HG02884 (cell line): Measurements from ENCODE around the gene UBE2G1.

Experiments
- ATAC-seq: cut with Tn5 transposase; IDR thresholded peaks from one replicate; pipeline ENCODE4 v1.9.1; 2021; ENCODE audit warnings: mild to moderate bottlenecking, moderate library complexity; ENCODE audit not compliant: unreplicated experiment

Gene UBE2G1

DNA sequence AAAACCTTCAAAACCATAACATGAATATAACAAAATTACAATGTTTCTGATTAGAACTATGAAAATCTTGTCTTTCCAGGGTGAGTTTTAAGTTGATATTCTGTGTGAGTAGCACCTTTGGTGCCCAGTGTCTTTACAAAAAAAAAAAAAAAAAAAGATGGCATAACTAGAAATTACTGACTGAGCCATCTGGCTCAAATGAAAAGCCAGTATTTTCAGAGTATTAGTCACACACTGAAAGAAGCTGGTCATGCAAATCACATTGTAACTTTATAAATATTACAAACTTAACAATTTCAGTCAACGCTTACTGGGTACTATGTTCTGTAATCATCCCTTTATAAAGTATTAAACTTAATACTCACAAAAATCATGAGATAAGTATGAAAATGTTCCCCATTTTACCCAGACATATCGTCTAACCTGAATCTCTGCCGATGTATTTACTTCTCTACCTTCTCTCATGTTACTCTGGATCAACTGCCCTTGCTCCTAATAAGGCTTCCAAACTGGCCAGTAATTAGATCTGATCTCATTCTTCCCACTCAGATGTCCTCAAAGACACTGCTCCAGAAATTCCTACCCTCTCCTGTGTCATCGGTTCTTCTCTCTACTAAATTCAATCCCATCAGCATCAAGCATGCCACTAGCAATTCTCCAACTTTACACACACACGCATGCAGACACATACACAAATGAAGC lies 25.4 kb downstream of the UBE2G1 start:
- ATAC-seq, result no peak

DNA sequence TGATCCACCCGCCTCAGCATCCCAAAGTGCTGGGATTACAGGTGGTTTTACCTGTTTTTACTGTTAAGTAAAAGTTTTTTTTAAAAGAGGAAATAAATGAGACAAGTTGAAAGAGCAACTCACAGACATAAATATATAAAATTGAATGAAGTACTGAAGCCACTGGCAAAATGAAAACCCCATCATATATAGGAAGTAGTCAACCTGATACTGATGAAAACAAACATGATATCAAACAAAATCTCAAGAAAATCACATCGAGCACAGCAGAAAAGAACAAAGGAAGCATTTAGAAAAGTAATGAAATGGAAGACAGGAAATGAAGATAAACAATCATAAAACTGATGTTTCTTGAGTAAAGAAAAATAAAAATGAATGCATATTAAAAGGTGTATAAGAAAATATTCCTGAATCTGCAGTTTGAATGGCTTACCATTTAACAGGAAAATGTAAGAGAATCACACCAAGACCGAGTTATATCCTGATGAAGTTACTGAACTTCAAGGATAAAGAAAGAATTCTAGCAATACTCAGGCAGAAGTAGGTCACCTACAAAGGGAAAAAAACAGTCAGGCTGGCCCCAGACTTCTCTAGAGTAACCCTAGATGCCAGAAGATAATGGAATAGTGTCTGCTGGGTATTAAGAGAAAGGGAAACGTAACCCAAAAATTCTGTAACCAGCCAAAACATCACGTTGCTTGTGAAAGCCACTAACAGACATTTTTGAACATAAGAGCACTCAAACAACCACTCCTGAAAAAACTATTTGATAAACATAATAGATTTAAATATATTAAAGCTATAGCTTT lies 31.5 kb downstream of the UBE2G1 start:
- no peak for ATAC-seq

DNA sequence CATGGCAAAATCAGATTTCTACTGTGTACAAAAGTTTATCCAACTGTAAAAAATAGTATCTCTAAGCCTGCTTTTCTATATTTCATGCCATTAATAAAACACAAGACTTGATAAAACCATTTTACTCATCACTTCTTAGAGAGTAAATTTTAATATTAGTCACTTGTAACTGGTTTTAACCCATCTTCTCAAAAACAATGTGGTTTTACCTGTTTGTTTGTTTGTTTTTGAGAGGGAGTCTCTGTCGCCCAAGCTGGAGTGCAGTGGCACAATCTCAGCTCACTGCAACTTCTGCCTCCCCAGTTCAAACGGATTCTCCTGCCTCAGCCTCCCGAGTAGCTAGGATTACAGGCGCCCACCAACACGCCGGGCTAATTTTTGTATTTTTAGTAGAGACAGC lies 32.1 kb downstream of the UBE2G1 start:
- ATAC-seq, result no peak

DNA sequence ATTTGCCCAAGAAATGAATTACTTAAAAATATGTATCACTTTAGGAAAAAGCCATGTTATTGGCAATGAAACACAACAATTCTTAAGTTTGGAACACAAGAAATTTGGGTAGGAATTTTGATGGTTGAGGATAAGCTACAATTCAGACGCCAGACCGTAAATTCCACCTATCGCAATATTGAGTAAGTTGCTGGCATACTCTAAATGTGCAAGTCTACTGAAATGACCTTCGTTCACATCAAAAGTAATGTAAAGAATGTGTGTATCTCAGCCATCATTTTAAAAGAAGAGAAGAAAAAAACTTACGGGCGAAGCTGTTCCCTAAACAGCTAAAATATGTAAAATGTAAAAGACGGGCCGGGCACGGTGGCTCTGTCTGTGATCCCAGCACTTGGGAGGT lies 33.4 kb downstream of the UBE2G1 start:
- ATAC-seq, result no peak

DNA sequence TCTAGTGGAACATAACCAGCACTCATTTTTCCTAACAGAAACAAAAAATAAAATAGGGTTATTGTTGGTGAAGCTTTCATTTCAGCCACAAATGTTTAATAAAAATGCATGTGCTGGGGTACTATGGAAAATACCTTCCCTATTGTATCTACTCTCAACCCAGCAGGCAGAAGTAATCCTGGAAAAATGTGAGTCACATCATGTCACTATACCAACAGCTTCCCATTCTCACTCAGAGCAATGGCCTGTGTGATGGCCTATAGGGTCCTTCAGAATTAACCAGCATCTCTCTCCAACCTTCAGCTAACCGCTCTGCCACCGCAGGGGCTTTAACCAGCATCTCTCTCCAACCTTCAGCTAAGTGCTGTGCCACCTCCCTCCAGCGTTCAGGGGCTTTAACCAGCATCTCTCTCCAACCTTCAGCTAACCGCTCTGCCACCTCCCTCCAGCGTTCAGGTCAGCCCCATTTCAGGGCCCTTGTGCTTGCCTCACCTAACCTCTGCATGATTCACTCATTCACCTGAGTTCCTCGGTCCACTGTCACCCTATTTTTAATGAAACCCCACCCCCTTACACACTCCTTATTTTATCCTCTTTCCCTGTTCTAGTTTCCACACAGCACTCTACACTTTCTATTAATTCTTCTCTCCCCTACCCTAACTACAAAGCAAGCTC lies 34.0 kb downstream of the UBE2G1 start:
- ATAC-seq, result no peak

DNA sequence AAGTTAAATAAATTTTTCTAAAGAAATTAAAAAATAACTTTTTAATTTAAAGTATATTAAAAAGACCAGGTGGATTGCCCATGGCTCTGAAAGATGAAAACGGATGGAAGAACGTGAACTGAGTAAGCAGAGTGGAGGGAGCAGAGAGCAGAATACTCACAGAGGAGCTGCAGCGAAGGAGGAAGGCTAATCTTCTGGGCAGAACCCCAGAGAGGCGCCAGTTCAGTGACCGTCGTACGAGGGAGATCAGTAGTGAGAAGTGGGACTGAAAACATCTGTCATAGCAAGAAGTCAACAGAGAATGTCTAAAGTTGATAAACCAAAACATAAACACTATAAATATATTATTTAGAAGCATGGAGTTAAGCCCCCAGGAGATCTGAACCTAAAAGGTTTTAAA lies 34.9 kb downstream of the UBE2G1 start:
- ATAC-seq, result no peak

DNA sequence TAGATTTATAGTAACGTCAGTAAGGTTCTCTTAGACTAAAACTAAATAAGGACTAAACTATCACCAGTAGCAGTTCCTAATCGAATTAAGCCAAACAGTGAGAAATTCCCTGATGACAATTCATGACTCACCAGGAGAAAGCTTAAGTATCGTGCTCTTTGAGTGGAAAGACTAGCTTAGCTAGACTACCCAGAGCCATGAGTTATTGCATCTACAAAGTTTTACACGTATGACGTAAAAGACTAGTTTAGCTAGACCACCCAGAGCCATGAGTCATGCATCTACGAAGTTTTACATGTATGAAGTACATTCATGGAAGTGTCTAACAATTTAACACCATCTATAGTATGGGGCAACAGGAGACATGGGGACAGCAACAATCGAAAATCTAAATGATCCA lies 36.6 kb downstream of the UBE2G1 start:
- no peak for ATAC-seq

DNA sequence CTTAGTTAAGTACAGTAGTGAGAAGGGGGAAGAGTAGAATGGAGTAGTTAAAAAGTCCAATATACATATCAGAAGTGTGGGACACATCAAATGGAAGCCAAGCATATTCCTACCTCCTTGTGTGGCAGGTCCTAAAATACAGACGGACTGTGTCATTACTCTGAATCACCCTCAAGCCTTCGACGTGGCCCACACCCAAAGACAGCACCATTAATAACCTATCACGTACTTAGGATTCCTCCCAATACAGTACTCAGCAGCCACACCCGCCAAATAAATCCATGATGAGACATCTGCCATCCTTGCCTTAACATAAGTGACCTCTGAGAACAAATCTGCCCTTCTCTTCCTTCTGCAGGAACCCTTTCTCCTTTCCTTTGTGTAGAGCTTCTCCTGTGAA lies 38.9 kb downstream of the UBE2G1 start:
- ATAC-seq, result no peak

DNA sequence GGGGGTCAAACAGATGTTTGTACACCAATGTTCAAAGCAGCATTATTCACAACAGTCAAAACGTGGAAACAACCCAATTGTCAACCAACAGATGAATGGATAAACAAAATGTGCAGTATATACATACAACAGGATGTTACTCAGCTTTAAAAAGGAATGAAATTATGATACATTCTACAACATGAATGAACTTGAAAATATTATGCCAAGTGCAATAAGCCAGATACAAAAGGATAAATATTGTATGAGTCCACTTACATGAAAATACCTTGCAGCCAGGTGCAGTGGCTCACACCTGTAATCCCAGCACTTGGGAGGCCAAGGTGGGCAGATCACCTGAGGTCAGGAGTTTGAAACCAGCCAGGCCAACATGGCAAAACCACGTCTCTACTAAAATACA lies 39.9 kb downstream of the UBE2G1 start:
- ATAC-seq, result no peak

DNA sequence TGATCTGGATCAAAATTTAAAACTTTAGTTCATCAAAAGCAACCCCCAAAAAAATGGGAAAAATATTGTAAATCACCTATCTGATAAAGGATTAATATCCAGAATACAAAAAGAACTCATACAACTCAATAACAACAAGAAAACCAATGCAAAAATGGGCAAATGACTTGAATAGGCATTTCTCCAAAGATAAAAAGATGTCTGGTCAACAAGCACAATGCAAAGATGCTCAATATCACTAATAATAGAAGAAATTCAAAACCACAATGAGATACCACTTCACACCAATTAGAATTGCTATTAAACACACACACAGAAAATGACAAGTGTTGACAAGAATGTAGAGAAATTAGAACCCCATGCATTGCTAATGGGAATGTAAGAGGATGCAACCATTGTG lies 40.4 kb downstream of the UBE2G1 start:
- ATAC-seq, result no peak

DNA sequence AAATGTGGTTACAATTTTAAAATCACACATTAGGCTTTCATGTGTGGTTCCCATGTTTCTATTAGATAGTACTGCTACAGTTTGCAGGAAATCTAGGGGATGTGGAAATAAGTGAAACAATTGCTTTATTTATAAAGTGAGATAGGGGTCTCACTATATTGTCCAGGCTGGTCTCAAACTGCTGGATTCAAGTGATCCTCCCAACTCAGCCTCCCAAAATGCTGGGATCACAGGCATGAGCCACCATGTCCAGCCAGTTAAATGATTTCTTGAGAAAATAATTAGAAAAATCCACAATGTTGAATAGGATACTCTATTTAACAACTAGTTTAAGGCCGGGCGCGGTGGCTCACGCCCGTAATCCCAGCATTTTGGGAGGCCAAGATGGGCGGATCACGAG lies 42.0 kb downstream of the UBE2G1 start:
- ATAC-seq, result no peak

DNA sequence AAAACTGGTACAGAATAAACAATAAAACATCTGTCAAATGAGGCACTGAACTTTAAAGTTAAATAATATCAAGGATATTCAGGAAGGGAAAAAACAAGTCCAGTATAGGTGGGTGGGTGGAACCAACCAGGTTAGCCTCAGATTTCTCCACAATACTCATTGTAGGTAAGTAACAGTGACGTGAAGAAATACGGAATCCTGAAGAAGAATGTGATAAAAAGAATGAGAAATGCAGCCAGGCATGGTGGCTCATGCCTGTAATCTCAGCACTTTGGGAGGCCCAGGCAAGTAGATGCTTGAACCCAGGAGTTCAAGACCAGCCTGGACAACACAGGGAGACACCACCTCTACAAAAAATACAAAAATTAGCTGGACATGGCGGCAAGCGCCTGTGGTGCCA lies 47.3 kb downstream of the UBE2G1 start:
- no peak for ATAC-seq

DNA sequence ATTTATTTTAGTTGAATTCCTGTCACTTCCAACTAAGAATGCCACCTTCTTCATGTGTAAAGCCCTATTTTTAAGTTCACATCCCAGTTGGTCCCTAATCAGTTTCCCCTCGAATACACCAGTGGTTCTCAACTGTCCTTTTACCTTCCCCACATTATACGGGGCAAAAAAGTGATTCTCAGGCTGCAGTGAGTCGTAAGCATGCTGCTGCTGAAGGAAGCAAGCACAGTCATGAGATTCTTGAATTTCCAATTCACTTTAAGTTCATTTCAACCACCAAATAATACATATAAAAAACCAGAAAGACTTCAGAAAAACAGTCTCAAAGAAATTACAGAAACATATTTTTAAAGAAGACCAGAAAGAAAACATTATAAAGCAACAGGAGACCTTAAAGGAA lies 47.9 kb downstream of the UBE2G1 start:
- ATAC-seq, result no peak

DNA sequence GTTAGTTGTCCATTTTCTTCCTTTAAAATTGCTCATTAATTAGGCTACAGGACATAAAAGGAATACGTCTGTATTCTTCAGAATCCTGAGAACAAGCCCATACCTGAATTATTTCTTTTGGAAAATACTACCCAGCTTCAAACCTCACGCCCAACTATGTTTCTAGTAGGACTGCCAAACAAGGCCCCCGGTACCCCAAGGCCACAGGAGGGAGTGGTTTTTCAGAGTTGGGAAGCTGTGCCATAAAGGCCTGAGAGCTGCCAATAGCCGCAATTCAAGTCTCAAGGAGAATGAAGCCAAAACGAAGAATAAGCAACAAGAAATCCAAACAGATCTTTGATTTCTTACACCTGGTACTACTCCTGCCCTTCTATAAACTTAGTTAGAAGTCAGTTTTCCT lies 48.3 kb downstream of the UBE2G1 start:
- no peak for ATAC-seq

DNA sequence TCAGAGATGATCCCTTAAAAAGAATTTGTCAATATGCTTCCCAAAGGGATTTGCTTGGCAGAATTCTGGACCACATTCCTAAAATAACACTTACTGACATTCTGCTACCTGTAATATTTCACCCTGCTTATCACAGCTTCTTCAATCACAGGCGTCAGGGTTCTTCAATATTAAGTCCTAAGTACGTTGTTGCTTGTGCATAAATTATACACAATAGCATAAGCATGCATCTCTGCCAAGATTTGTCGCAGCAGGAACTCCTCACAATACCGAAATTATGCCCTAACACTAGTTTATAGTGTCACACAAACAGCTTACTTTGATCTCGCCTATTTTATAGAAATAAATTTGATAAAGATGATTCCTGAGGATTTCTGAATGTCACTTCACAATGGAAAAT lies 48.9 kb downstream of the UBE2G1 start:
- no peak for ATAC-seq

DNA sequence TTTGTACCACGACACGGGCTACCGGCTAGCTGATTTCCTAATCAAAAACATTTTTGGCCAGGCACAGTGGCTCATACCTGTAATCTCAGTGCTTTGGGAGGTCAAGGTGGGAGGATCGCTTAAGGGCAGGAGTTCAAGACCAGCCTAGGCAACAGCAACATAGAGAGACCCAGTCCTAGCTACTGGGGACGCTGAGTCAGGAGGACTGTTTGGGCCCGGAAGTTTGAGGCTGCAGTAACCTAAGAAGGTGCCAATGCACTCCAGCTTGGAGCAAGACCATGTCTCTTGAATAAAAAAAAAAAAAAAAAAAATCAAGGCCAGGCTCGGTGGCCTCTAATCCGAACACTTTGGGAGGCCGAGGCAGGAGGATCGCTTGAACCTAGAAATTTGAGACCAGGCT lies 49.8 kb downstream of the UBE2G1 start:
- ATAC-seq, result no peak

DNA sequence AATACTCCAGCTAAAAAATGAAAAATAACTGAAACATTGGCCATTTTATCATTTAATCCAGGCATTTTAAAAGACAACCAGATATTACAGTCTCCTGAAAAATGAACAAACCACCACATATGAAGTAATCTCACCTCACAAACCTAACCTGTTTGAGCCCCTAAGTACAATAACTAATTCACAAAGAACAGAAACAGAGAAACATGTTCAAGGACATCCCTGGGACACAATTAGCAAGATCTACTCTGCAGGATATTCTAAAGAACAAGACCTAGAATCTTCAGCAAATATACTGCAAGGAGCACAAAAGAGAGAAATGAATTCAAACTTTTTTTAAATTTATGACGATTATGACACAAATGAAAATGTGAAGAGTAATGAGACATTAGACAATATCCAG lies 51.9 kb downstream of the UBE2G1 start:
- ATAC-seq, result no peak

DNA sequence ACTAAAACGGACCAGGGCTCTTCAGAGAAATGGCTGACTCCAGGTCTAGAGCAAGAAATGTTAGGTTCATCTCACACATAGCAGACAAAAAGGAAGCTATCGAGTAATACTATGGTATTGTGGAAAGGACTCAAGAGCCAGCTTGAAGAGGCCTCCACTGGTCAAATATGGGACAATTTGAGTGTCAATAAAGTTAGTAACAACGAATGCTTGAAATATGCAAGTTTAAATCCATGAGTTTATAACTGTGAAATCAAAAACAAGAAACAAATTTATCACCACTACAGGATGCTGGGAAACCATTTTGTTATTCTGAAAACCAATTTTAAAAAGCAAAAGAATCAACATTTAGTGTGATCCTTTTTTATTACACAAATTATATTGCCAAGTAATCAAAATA lies 52.3 kb downstream of the UBE2G1 start:
- ATAC-seq, result no peak

DNA sequence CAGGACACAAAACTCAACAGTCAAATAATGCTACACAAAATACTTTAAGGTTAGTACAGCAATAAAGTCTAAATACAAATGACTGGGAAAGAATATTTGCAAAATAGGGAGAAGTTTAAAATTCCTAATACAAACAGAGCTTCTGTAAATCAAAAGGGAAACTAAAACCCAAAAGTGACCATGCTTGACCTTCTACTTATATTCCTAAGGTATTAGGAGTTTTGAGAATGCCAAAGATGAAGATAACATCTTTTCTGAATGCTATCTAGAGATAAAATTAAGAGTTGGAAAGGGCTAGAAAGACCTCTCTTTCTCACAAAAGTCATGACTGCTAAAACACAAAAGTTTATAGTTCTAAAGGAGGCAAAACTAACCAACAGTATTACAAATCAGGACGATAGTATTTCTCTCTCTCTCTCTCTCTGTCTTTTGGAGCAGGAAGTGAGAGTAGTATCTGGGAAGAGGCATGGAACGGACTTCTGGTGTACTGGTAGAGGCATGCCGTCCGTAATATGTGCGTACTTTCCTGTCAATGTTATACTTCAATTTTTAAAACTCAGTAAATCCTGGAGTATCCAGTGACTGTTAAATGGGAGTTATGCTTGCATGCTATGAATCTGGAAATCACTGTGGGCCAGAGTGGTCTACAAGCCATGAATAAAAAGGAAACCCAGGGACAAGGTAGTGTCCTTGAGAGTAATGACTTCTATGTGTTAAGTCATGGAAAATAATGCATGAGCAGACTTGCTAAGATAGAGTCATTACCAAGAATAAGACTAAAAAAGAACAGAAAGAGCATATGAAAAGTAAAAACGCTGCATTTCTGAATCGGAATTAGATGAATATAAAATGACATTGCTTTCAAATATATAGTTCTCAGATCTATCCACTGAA lies 53.0 kb downstream of the UBE2G1 start:
- no peak for ATAC-seq

DNA sequence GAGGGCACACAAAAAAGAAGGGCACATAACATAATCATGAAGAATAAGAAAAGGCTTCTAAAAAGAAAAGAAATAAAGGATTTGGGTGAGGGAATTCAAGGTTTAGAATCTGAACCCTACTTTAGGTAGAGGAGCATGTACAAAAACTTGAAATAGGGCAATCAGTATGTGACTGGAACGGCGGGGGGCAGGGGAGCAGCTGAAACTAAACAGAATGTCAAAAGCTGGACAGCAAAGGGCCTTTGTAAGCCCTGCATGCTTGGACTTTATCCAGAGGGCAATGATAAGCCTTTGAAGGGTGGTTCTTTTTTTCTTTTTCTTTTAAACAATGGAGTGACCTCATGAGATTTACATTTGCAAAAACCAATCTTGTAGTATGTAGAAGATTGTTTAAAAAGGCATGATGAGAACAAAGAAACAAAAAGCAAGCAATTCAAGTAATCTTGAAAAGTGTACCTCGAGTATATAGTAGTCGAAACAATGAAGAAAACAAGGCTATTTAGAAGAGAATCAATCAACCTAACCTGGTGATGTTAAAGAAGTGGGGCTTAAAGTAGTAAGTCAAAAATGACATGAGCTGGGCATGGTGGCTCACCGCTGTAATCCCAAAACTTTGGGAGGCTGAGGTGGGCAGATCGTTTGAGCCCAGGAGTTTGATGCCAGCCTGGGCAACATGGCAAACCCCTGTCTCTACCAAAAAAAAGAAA lies 56.0 kb downstream of the UBE2G1 start:
- ATAC-seq, result no peak
